ENCODE data around the gene LRRFIP2.

GRCh38 chr3:37093481-37093880 is 80.9 kb downstream of the LRRFIP2 start:
- TF ChIP-seq POLR2A (IDR thresholded peaks at IDR 0.05) (no peak), CTCF (IDR thresholded peaks at IDR 0.05) (no peak), EP300 (IDR thresholded peaks at IDR 0.05) (no peak)

All from ovary (tissue), 3 donors.